Astrocyte of the spinal cord (primary cell): Measurements from ENCODE around the gene LRRFIP1.
"Not testable (repeated sequence)": the region's sequence is repeated elsewhere in the genome, so short reads cannot be mapped to it uniquely, and the experiment has no call there.

ENCODE experiments used
- DNase-seq: peaks from one replicate; pipeline ENCODE4 v3.0.0; 2011; ENCODE audit warnings: low read depth, low spot score
- H3K4me3 ChIP-seq: 2 replicates; pipeline ENCODE4 v1.5.1; 2011; ENCODE audit warnings: low read depth, mild to moderate bottlenecking, low read length, moderate library complexity
- CTCF ChIP-seq: IDR thresholded peaks from 2 replicates; pipeline ENCODE4 v1.5.1; 2012; ENCODE audit warnings: low read depth, mild to moderate bottlenecking, low read length, inconsistent platforms
- in situ Hi-C: cut with HindIII; loops from 2 replicates; pipeline ENCODE4 v1.10.0; 2017; ENCODE audit warnings: low sequenced_read_pairs

LRRFIP1 gene

DNA sequence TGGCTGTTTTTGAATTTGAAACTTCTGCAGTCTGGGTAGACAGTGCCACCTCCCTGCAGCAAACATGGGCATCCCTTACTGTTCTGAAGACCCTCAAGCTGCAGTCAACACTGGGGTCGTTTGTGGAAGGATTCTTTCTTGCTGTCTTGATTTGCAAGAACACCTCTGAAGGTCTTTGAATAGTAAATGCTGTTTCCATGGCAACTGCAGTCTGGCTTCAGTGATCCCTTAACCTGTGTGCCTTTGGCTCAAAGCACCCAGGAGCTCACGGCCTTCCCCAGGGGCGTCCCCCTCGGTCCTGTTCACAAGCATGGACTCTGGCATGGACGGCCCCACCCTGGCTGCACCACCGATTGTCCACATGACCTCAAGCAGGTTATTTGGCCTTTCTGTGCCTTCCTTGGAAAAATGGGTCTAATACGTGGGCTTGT, 38.3 kb downstream of the LRRFIP1 start:
- TF ChIP-seq CTCF, result peak; percentile 15
- DNase-seq, result no peak
- H3K4me3 ChIP-seq, result no peak overlapping the region
- in situ Hi-C loops, result no loop called here

- no peak overlapping the region for H3K4me3 ChIP-seq
- in situ Hi-C loops, result no loop called here
- no peak for TF ChIP-seq CTCF
- DNase-seq, result no peak
Measured at GRCh38 chr2:237666606-237667005, 39.2 kb downstream of the LRRFIP1 start.

DNA sequence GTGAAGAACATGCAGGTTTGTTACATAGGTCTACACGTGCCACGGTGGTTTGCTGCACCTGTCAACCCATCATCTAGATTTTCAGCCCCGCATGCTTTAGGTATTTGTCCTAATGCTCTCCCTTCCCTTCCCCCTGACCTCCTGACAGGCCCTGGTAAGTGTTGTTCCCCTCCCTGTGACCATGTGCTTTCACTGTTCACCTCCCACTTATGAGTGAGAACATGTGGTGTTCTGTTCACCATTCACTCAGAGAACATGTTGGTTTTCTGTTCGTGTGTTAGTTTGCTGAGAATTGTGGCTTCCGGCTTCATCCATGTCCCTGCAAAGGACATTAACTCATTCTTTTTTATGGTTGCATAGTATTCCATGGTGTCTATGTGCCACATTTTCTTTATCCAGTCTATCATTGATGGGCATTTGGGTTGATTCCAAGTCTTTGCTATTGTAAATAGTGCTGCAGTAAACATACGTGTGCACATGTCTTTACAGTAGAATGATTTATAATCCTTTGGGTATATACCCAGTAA, 39.7 kb downstream of the LRRFIP1 start:
- DNase-seq, in situ Hi-C loops, H3K4me3 ChIP-seq: not testable (repeated sequence)

- in situ Hi-C loops, result no loop called here
- TF ChIP-seq CTCF, result no peak
- H3K4me3 ChIP-seq, result no peak overlapping the region
- no peak for DNase-seq
Measured at GRCh38 chr2:237667893-237668292, 40.5 kb downstream of the LRRFIP1 start.

GRCh38 chr2:237668440-237668839, 41.1 kb downstream of the LRRFIP1 start:
- in situ Hi-C loops, result no loop called here
- TF ChIP-seq CTCF, result no peak

GRCh38 chr2:237669283-237669627, 41.9 kb downstream of the LRRFIP1 start:
- no peak for TF ChIP-seq CTCF
- in situ Hi-C loops, result no loop called here
- H3K4me3 ChIP-seq, result no peak overlapping the region
- DNase-seq, result no peak

More at GRCh38 chr2:237668440-237668839, 41.1 kb downstream of the LRRFIP1 start:
- no peak overlapping the region for H3K4me3 ChIP-seq
- DNase-seq, result no peak

- in situ Hi-C loops, result no loop called here
- peak; percentile 93 for DNase-seq
- no peak for TF ChIP-seq CTCF
- no peak overlapping the region for H3K4me3 ChIP-seq
Measured at GRCh38 chr2:237669628-237670392, 42.4 kb downstream of the LRRFIP1 start.
